ENCODE data around the gene DNAJC15. TPM values are rescaled to one million over a fixed set of nuclear protein-coding genes. Genes with fewer than 3 reads are reported as not detected.

The DNAJC15 gene
- total and polyA plus RNA-seq, 2 of the 8 experiments (the other 6 are each of a cell fraction or from before 2014, with no cell fraction given): 5.8 to 20.8 TPM

- no peak overlapping the region for H2BK20ac ChIP-seq (ENCODE audit: low read length)
- H3K79me2 ChIP-seq (ENCODE audit: control insufficient read depth in 1 of 2, insufficient read depth in 2 of 2, low read length in 2 of 2): no peaks in the 10 kb centered on the region
- H4K8ac ChIP-seq (ENCODE audit: extremely low read depth, insufficient read depth, low read length): no peak overlapping the region
- H3K27ac ChIP-seq (ENCODE audit: low read depth, low read length): no peak overlapping the region
- ChIA-PET POLR2A (ENCODE audit: partially characterized antibody) (no interaction called here), CTCF (ENCODE audit: partially characterized antibody) (interaction anchor here (0.9 to 1.5 kb wide), 2 partner anchors 11 to 25 kb away, joined by 4 read pairs; no protein-coding TSS in a partner anchor)
- no peak overlapping the region for H3K18ac ChIP-seq (ENCODE audit: extremely low read depth, low read length)
- no peak overlapping the region for H3K23ac ChIP-seq (ENCODE audit: insufficient read length)
- no peak overlapping the region for H3K14ac ChIP-seq (ENCODE audit: insufficient read length)
- no peak overlapping the region for H4K91ac ChIP-seq (replicated peaks; ENCODE audit: insufficient read length, low read length)
- H2AK5ac ChIP-seq (ENCODE audit: low read depth, low read length): no peak overlapping the region
- FAIRE-seq: no peak
- no peak overlapping the region for H2AFZ ChIP-seq (ENCODE audit: low read length)
- H3K4me1 ChIP-seq (replicated peaks in 1 of 4; ENCODE audit: control insufficient read depth in 3 of 4, insufficient read depth in 4 of 4, low read length in 3 of 4): peaks cover 0 to 5% (median 0%) of the 10 kb centered on the region in 4 experiments; a peak in 2 of 7 replicates
- H2BK120ac ChIP-seq (replicated peaks; ENCODE audit: low read depth, low read length): no peak overlapping the region
- TF ChIP-seq USF2 (IDR thresholded peaks at IDR 0.05; ENCODE audit: low read length) (no peak), E2F6 (IDR thresholded peaks at IDR 0.05) (no peak), EP300 (IDR thresholded peaks at IDR 0.05; ENCODE audit: borderline replicate concordance in 1 of 2, low read depth in 2 of 2, low read length in 2 of 2) (no peak), TEAD4 (IDR thresholded peaks at IDR 0.05; ENCODE audit: low read depth, low read length) (no peak), GTF2F1 (IDR thresholded peaks at IDR 0.05; ENCODE audit: borderline replicate concordance, low read depth, low read length) (no peak), ASH2L (IDR thresholded peaks at IDR 0.05; ENCODE audit: low read length) (no peak), TAF7 (optimal IDR thresholded peaks at IDR 0.05; ENCODE audit: borderline replicate concordance, low read depth, low read length) (no peak), BCL11A (IDR thresholded peaks at IDR 0.05; ENCODE audit: low read depth in 2 of 2, low read length in 2 of 2) (no peak), TBP (IDR thresholded peaks at IDR 0.05; ENCODE audit: low read depth, low read length) (no peak)
- DNase-seq (ENCODE audit: low read depth in 1 of 2, low spot score in 2 of 2): no peak
- H3K56ac ChIP-seq (replicated peaks; ENCODE audit: insufficient read length, low read depth, low read length): no peak overlapping the region
- no peaks in the 10 kb centered on the region for H3K79me1 ChIP-seq (ENCODE audit: low read depth, low read length)
- peaks cover 0 to 19% (median 13%) of the 10 kb centered on the region in 4 experiments; a peak in 6 of 7 replicates for H3K27me3 ChIP-seq (replicated peaks in 1 of 4; ENCODE audit: control insufficient read depth in 3 of 4, extremely low read depth in 1 of 4, insufficient read depth in 3 of 4, low read length in 3 of 4)
- H3K36me3 ChIP-seq (ENCODE audit: control insufficient read depth in 2 of 4, insufficient read depth in 4 of 4, low read length in 3 of 4): no peaks in the 10 kb centered on the region
- H3K9ac ChIP-seq (replicated peaks in 1 of 4; ENCODE audit: extremely low read depth in 1 of 4, low read depth in 3 of 4, low read length in 3 of 4): no peak overlapping the region
- no peak overlapping the region for H4K5ac ChIP-seq (ENCODE audit: insufficient read length, low read depth, low read length)
- no peak overlapping the region for H2BK12ac ChIP-seq (ENCODE audit: low read depth, low read length)
- no peak overlapping the region for H2BK15ac ChIP-seq (ENCODE audit: low read length)
- 100% methylated on average over 1 of the region's 1 CpG; no CpG with 5 or more reads in 1 of the 2 experiments for WGBS, 2 experiments (ENCODE audit: extremely low coverage in 1 of 2, insufficient coverage in 1 of 2, insufficient read length in 1 of 2, insufficient replicate concordance in 2 of 2, low coverage in 1 of 2, low lambda C conversion rate in 2 of 2, missing lambda C conversion rate in 1 of 2)
- no peaks in the 10 kb centered on the region for H3K9me3 ChIP-seq (ENCODE audit: insufficient read depth in 2 of 2, low read depth in 1 of 2, low read length in 1 of 2)
- no peaks in the 10 kb centered on the region for H4K20me1 ChIP-seq (replicated peaks in 1 of 2; ENCODE audit: control insufficient read depth in 1 of 2, insufficient read depth in 2 of 2, low read length in 2 of 2)
- H2BK5ac ChIP-seq (ENCODE audit: low read depth, low read length): no peak overlapping the region
- peaks cover 2% of the 10 kb centered on the region; the same call in 1 of the 2 replicates for H3K23me2 ChIP-seq (ENCODE audit: low read depth, low read length)
- H3K4me2 ChIP-seq (ENCODE audit: insufficient read depth in 1 of 2, low read depth in 2 of 2, low read length in 2 of 2): no peak overlapping the region
- no peak overlapping the region for H3K4me3 ChIP-seq (ENCODE audit: extremely low read depth in 1 of 4, insufficient read depth in 2 of 4, low read depth in 3 of 4, low read length in 4 of 4)
- H3K4ac ChIP-seq (replicated peaks; ENCODE audit: insufficient read length, low read depth, low read length): no peak overlapping the region
Measured at GRCh38 chr13:42994878-42995277, 28.5 kb upstream of the DNAJC15 start.
